ENCODE data around the gene PER1. TPM values are rescaled to one million over a fixed set of nuclear protein-coding genes. Genes with fewer than 3 reads are reported as not detected.

Gene PER1
- total RNA-seq, 3 donors from 2014 or later: 97.3 to 167 (median 115) TPM

GRCh38 chr17:8188263-8188839, 36.1 kb upstream of the PER1 start:
- no peak for DNase-seq (ENCODE audit: low spot score in 2 of 2)
- Histone ChIP-seq H3K27ac (peak overlapping the region; percentile 94 to 96), H3K9me3 (no peaks in the 10 kb centered on the region), H3K4me3 (peak overlapping the region; percentile 68 to 93 (median 91)), H3K27me3 (no peaks in the 10 kb centered on the region), H3K4me1 (peaks cover 0 to 10% of the 10 kb centered on the region in 2 donors), H3K36me3 (no peaks in the 10 kb centered on the region)
- intact Hi-C loops (cut with DNase I; ENCODE audit: low total_unique reads): loop anchor here (5.0 kb wide), 1 partner anchor 34 kb away; no protein-coding TSS in a partner anchor
- TF ChIP-seq POLR2AphosphoS5 (IDR thresholded peaks at IDR 0.05): no peak
- no peak for TF ChIP-seq CTCF (IDR thresholded peaks at IDR 0.05)
- TF ChIP-seq POLR2A (IDR thresholded peaks at IDR 0.05): no peak

- Histone ChIP-seq H3K27me3 (no peaks in the 10 kb centered on the region), H3K36me3 (no peaks in the 10 kb centered on the region), H3K4me3 (peak overlapping the region; percentile 69 to 93 (median 91)), H3K27ac (peak overlapping the region; percentile 94 to 96), H3K9me3 (no peaks in the 10 kb centered on the region), H3K4me1 (peaks cover 0 to 10% of the 10 kb centered on the region in 2 donors)
- TF ChIP-seq POLR2A (IDR thresholded peaks at IDR 0.05): peak; percentile 6
- TF ChIP-seq CTCF (IDR thresholded peaks at IDR 0.05): no peak
- TF ChIP-seq POLR2AphosphoS5 (IDR thresholded peaks at IDR 0.05): peak; percentile 86 to 97 (median 97)
- intact Hi-C loops (cut with DNase I; ENCODE audit: low total_unique reads): loop anchor here (5.0 kb wide), 1 partner anchor 35 kb away; no protein-coding TSS in a partner anchor
- peak; percentile 90 to 92 for DNase-seq (ENCODE audit: low spot score in 2 of 2)
These were observed 35.5 kb upstream of the PER1 start for GRCh38 chr17:8187517-8188262.

- Histone ChIP-seq H3K4me1 (peaks cover 0 to 10% of the 10 kb centered on the region in 2 donors), H3K27ac (peak overlapping the region; percentile 94 to 96), H3K4me3 (peak overlapping the region; percentile 69 to 93 (median 91)), H3K27me3 (no peaks in the 10 kb centered on the region), H3K36me3 (no peaks in the 10 kb centered on the region), H3K9me3 (no peaks in the 10 kb centered on the region)
- TF ChIP-seq CTCF (IDR thresholded peaks at IDR 0.05) (no peak), POLR2AphosphoS5 (IDR thresholded peaks at IDR 0.05) (peak; percentile 10 to 66 (median 57)), POLR2A (IDR thresholded peaks at IDR 0.05) (peak; percentile 18)
- intact Hi-C loops (cut with DNase I; ENCODE audit: low total_unique reads): loop anchor here (5.0 kb wide), 1 partner anchor 35 kb away; no protein-coding TSS in a partner anchor
- DNase-seq (ENCODE audit: low spot score in 2 of 2): peak; percentile 95 to 96
These were observed 34.7 kb upstream of the PER1 start for GRCh38 chr17:8186787-8187516.

- TF ChIP-seq CTCF (IDR thresholded peaks at IDR 0.05): peak in 1 of 3 donors; percentile 40
- TF ChIP-seq POLR2A (IDR thresholded peaks at IDR 0.05): no peak
- H3K27ac ChIP-seq: peak overlapping the region; percentile 94 to 96
- no peaks in the 10 kb centered on the region for H3K36me3 ChIP-seq
- no peak for DNase-seq (ENCODE audit: low spot score in 2 of 2)
- peaks cover 0 to 10% of the 10 kb centered on the region in 2 donors for H3K4me1 ChIP-seq
- no peaks in the 10 kb centered on the region for H3K9me3 ChIP-seq
- no peaks in the 10 kb centered on the region for H3K27me3 ChIP-seq
- peak overlapping the region; percentile 69 to 93 (median 91) for H3K4me3 ChIP-seq
- intact Hi-C loops (cut with DNase I; ENCODE audit: low total_unique reads): loop anchor here (5.0 kb wide), 1 partner anchor 36 kb away; no protein-coding TSS in a partner anchor
These were observed 34.2 kb upstream of the PER1 start for GRCh38 chr17:8186446-8186786.
